HG02943 (cell line): ENCODE measurements around the gene KRTAP5-6.

Experiments used
- ATAC-seq: cut with Tn5 transposase; IDR thresholded peaks from one replicate; pipeline ENCODE4 v1.9.1; 2021; ENCODE audit warnings: mild to moderate bottlenecking, low read depth, moderate library complexity; ENCODE audit not compliant: unreplicated experiment

The KRTAP5-6 gene

GRCh38 chr11:1744891-1745700 lies 48.1 kb downstream of the KRTAP5-6 start:
- no peak for ATAC-seq

GRCh38 chr11:1745701-1746320 lies 48.8 kb downstream of the KRTAP5-6 start:
- ATAC-seq: no peak

GRCh38 chr11:1746511-1746931 lies 49.5 kb downstream of the KRTAP5-6 start:
- no peak for ATAC-seq

- ATAC-seq: no peak
These were observed 50.2 kb downstream of the KRTAP5-6 start for GRCh38 chr11:1746956-1747752.
